ENCODE measurements around the gene PRDM1. TPM values are rescaled to one million over a fixed set of nuclear protein-coding genes. Genes with fewer than 3 reads are reported as not detected.
A peak's percentile ranks its signal among the peaks of the same experiment; 100 is the strongest.

Gene PRDM1
- total RNA-seq, 2 donors from 2014 or later: 1.1 to 2.3 TPM

- DNase-seq (no peak), ATAC-seq (peak in 1 of 2 donors; percentile 30)
- intact Hi-C loops (cut with DNase I): loop anchor here in 1 of 2 donors (5.0 kb wide), 1 partner anchor 600 kb away; no protein-coding TSS in a partner anchor
These were observed 1.6 kb downstream of the PRDM1 start for GRCh38 chr6:106087548-106088325.

- ATAC-seq: no peak
- DNase-seq: no peak
- intact Hi-C loops (cut with DNase I): no loop called here
These were observed 3.9 kb downstream of the PRDM1 start for GRCh38 chr6:106090001-106090400.

- no peak for DNase-seq
- no peak for ATAC-seq
- intact Hi-C loops (cut with DNase I): no loop called here
These were observed 6.1 kb downstream of the PRDM1 start for GRCh38 chr6:106092279-106092678.

GRCh38 chr6:106094261-106094963 lies 8.3 kb downstream of the PRDM1 start:
- ATAC-seq (no peak), DNase-seq (no peak)
- intact Hi-C loops (cut with DNase I): no loop called here

GRCh38 chr6:106094964-106095335 lies 8.8 kb downstream of the PRDM1 start:
- ATAC-seq: no peak
- intact Hi-C loops (cut with DNase I): no loop called here
- DNase-seq: no peak

GRCh38 chr6:106097411-106098231 lies 11.5 kb downstream of the PRDM1 start:
- intact Hi-C loops (cut with DNase I): no loop called here
- ATAC-seq (peak; percentile 53 to 73), DNase-seq (no peak)

- intact Hi-C loops (cut with DNase I): no loop called here
- peak; percentile 30 for DNase-seq
- peak; percentile 73 to 75 for ATAC-seq
These were observed 12.5 kb downstream of the PRDM1 start for GRCh38 chr6:106098383-106099234.

- no peak for DNase-seq
- no peak for ATAC-seq
- intact Hi-C loops (cut with DNase I): no loop called here
These were observed 13.1 kb downstream of the PRDM1 start for GRCh38 chr6:106099235-106099537.

- DNase-seq (no peak), ATAC-seq (no peak)
- intact Hi-C loops (cut with DNase I): no loop called here
These were observed 14.6 kb downstream of the PRDM1 start for GRCh38 chr6:106100755-106101154.

- no peak for ATAC-seq
- intact Hi-C loops (cut with DNase I): no loop called here
- DNase-seq: no peak
These were observed 15.3 kb downstream of the PRDM1 start for GRCh38 chr6:106101466-106101865.

GRCh38 chr6:106102034-106102433 lies 15.9 kb downstream of the PRDM1 start:
- ATAC-seq (no peak), DNase-seq (no peak)
- intact Hi-C loops (cut with DNase I): no loop called here

- intact Hi-C loops (cut with DNase I): no loop called here
- no peak for ATAC-seq
- DNase-seq: no peak
These were observed 17.0 kb downstream of the PRDM1 start for GRCh38 chr6:106102967-106103727.

- no peak for DNase-seq
- peak in 1 of 2 donors; percentile 31 for ATAC-seq
- intact Hi-C loops (cut with DNase I): no loop called here
These were observed 17.6 kb downstream of the PRDM1 start for GRCh38 chr6:106103728-106104109.

- DNase-seq (no peak), ATAC-seq (no peak)
- intact Hi-C loops (cut with DNase I): no loop called here
These were observed 18.3 kb downstream of the PRDM1 start for GRCh38 chr6:106104476-106104875.

- no peak for ATAC-seq
- intact Hi-C loops (cut with DNase I): no loop called here
- DNase-seq: no peak
These were observed 18.8 kb downstream of the PRDM1 start for GRCh38 chr6:106104941-106105340.

GRCh38 chr6:106105493-106105892 lies 19.4 kb downstream of the PRDM1 start:
- DNase-seq: no peak
- ATAC-seq: no peak
- intact Hi-C loops (cut with DNase I): no loop called here

- DNase-seq (no peak), ATAC-seq (no peak)
- intact Hi-C loops (cut with DNase I): no loop called here
These were observed 20.3 kb downstream of the PRDM1 start for GRCh38 chr6:106106276-106107042.

Data from left cardiac atrium (tissue), 4 donors.